Astrocyte of the spinal cord (primary cell): ENCODE data around the gene DEPDC7.

Source experiments
- DNase-seq: peaks from one replicate; pipeline ENCODE4 v3.0.0; 2011; ENCODE audit warnings: low read depth, low spot score
- H3K4me3 ChIP-seq: 2 replicates; pipeline ENCODE4 v1.5.1; 2011; ENCODE audit warnings: low read depth, mild to moderate bottlenecking, low read length, moderate library complexity
- in situ Hi-C: cut with HindIII; loops from 2 replicates; pipeline ENCODE4 v1.10.0; 2017; ENCODE audit warnings: low sequenced_read_pairs
- TF ChIP-seq, protein P1 (sequence below): IDR thresholded peaks from 2 replicates; pipeline ENCODE4 v1.5.1; 2012; ENCODE audit warnings: low read depth, mild to moderate bottlenecking, low read length, inconsistent platforms

The DEPDC7 gene

DNA sequence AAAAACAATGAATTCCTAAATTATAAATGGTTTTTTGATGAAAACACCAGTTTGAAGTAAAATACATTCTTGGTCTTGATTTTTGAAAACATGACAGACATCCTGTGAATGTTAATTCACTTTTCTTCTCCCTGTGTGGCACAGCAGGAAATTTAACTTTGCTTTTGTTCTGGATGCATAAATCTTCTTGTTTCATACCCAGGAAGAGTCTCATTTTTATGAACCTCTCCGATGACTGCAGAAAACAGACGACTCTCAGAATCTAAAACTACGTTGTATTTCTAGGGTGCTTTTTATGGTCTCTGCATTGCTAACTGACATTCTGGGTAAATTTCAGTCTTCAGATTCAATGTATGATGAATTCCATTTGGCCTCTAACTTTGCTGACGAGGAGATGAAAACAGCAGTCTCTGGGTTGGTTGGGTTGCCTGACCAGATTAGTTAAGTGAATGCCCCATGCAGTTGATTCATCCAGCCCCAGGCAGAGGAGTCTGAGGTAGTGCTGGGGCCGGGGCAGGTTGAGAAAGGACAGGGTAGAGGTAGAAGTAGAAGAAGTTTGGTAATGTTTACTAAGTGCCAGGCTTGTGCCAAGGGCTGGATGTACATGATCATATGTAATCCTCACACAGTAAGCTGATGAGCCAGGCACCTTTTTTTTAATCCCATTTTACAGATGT, 43.8 kb downstream of the DEPDC7 start:
- no peak for DNase-seq
- TF ChIP-seq, protein P1, sequence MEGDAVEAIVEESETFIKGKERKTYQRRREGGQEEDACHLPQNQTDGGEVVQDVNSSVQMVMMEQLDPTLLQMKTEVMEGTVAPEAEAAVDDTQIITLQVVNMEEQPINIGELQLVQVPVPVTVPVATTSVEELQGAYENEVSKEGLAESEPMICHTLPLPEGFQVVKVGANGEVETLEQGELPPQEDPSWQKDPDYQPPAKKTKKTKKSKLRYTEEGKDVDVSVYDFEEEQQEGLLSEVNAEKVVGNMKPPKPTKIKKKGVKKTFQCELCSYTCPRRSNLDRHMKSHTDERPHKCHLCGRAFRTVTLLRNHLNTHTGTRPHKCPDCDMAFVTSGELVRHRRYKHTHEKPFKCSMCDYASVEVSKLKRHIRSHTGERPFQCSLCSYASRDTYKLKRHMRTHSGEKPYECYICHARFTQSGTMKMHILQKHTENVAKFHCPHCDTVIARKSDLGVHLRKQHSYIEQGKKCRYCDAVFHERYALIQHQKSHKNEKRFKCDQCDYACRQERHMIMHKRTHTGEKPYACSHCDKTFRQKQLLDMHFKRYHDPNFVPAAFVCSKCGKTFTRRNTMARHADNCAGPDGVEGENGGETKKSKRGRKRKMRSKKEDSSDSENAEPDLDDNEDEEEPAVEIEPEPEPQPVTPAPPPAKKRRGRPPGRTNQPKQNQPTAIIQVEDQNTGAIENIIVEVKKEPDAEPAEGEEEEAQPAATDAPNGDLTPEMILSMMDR, result no peak
- in situ Hi-C loops, result no loop called here
- no peak overlapping the region for H3K4me3 ChIP-seq

DNA sequence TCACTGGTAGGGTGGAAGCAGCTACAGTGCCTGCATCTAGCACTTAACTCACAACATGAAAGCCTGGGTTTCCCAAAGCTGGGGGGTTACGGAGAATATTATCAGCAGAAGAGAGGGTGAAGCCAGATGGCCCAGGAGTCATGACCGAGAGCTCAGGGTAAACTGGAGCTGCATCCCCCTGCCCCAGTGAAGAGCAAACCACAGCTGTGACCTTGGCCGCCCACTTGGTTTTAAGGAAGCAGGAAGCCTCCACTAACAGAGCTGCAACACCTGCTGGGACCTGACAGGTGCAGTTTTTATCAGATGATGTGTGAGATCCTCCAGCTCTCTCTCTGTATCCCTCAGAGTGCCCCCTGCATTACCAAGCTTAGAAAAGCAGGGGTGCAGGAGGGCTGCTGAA, 44.6 kb downstream of the DEPDC7 start:
- in situ Hi-C loops, result no loop called here
- H3K4me3 ChIP-seq, result no peak overlapping the region
- TF ChIP-seq, protein P1, result no peak
- DNase-seq, result no peak

DNA sequence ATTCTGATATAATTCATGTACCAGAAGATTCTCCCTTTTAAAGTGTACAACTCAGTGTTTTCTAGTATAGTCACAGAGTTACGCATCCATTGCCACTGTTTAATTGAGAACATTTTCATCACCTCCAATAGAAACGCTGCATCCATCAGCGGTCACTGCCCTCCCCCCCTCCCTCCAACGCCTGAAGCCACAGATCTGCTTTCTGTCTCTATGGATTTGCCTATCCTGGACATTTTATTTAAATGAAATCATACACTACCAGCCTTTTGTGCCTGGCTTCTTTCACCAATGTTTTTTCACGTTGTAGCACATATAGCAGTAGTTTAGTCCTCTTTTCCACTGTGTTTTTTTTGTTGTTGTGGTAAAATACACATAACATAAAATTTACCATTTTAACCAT, 46.5 kb downstream of the DEPDC7 start:
- in situ Hi-C loops, result no loop called here
- no peak for DNase-seq
- H3K4me3 ChIP-seq, result no peak overlapping the region
- TF ChIP-seq, protein P1, result no peak

DNA sequence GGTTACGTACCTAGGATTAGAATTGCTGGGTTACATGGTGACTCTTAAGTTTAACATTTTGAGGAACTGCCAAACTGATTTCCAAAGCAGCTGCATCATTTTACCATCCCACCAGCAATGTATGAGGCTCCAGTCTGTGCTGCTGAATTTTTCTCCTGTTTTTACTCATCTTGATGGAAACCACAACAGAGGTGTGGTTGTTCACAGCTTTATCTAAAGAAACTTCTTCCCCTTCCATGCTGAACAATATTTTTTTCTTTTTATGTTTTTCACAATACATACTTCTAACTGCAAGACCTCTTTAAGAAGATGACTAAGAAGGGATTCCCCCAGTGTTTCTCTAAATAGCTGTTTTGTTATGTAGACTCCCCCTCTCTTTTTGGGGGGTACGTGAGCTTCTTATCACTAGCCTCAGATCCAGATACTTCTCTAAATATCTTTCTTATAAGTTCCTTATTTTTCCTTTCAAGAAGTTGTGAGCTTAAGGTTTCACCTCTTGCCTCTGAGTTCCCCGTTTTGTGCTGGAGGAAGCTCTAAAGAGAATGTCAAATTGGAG, 47.7 kb downstream of the DEPDC7 start:
- in situ Hi-C loops, result no loop called here
- peak; percentile 54 for DNase-seq
- TF ChIP-seq, protein P1, result no peak
- no peak overlapping the region for H3K4me3 ChIP-seq

DNA sequence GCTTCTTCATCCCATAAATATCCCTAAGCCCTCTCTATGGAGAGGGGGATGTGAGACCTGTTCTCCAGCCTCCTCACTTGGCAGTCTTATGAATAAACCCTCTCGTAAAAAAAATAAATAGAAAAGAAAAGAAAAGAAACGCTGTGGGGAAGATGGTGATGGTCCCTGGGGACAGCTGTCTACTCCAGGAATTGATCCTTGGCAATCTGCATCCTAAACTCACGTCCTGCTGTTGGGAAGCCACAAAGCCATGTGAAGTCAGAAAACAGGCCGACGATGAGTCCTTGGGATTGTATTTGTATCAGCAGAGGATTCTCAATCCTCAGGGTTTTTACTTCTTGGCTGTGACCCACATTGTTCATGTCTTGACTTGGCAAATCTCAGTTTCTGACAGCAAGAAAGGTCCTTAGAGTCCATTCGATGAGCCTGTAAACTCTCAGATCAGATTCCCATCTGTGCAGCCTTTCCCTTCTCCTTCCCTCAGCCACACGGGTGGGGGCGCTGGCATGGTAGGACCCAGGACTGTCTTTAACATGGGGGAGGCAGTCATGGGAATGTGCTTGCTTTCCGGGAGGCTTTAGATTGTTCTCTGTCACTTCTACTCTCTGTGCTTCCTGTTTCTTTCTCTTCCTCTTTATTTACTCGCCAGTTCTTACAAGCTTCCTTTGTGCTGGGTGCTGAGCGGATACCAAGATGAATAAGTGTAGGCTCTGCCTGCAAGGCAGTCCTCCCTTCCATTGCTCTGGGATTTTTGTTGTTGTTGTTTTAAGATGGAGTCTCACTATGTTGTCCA, 48.6 kb downstream of the DEPDC7 start:
- DNase-seq, result no peak
- in situ Hi-C loops, result no loop called here

DNA sequence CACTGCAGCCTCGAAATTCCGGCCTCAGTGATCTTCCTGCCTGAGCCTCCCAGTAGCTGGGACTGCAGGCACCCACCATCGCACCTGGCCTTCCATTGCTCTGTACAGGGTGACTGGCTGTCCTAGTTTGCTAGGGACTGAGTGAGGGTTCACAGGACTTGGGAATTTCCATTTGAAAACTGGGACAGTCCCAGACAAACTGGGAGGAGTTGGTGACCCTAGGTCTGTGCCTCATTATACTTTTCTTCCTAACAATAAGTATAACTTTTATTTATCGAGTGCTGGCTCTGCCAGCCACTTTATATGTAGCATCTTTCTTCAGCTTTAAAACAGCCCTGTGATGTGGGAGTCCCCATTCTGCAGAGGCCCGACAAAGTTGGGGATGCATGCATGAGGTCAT, 49.2 kb downstream of the DEPDC7 start:
- in situ Hi-C loops, result no loop called here
- TF ChIP-seq, protein P1, result no peak
- no peak for DNase-seq
- no peak overlapping the region for H3K4me3 ChIP-seq

More for the DNA sequence above, 48.6 kb downstream of the DEPDC7 start:
- no peak overlapping the region for H3K4me3 ChIP-seq
- TF ChIP-seq, protein P1, result no peak
